ENCODE measurements around the gene IQCF5. TPM values are rescaled to one million over a fixed set of nuclear protein-coding genes. Genes with fewer than 3 reads are reported as not detected.

IQCF5 gene
- total RNA-seq, 2 experiments from 2014 or later, result not detected

DNA sequence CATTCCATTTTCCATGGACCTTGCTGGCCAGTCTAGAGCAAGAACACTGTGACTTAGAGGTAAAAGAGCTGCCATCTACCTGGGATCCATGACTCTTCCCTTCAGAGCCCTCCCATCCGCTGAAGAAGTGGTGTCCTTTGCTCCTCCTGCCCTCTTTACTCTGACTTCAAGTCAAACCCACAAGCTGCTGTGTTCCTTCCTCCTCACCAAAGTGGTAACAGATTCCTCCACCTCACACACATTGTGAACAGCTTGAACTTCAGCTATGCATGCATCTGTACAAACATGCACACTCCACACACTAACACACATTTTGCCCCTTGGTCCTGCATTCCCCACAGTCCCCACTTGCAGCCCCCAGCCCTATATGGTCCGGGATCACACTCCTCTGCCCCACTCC is 990 bp downstream of the IQCF5 start:
- H3K4me1 ChIP-seq (ENCODE audit: insufficient read depth, low read length, poor library complexity, severe bottlenecking), result no peaks in the 10 kb centered on the region
- H3K4me3 ChIP-seq (ENCODE audit: low read depth, low read length, poor library complexity, severe bottlenecking), result no peak overlapping the region
- H3K9me3 ChIP-seq (ENCODE audit: low read length), result no peaks in the 10 kb centered on the region
- no peak for DNase-seq (ENCODE audit: low spot score)
- TF ChIP-seq, protein P1, sequence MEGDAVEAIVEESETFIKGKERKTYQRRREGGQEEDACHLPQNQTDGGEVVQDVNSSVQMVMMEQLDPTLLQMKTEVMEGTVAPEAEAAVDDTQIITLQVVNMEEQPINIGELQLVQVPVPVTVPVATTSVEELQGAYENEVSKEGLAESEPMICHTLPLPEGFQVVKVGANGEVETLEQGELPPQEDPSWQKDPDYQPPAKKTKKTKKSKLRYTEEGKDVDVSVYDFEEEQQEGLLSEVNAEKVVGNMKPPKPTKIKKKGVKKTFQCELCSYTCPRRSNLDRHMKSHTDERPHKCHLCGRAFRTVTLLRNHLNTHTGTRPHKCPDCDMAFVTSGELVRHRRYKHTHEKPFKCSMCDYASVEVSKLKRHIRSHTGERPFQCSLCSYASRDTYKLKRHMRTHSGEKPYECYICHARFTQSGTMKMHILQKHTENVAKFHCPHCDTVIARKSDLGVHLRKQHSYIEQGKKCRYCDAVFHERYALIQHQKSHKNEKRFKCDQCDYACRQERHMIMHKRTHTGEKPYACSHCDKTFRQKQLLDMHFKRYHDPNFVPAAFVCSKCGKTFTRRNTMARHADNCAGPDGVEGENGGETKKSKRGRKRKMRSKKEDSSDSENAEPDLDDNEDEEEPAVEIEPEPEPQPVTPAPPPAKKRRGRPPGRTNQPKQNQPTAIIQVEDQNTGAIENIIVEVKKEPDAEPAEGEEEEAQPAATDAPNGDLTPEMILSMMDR (conservative IDR thresholded peaks at IDR 0.05; ENCODE audit: low read length), result no peak
- TF ChIP-seq EZH2phosphoT487 (IDR thresholded peaks at IDR 0.05; ENCODE audit: borderline replicate concordance, low read depth, low read length), result no peak
- no peak overlapping the region for H2AFZ ChIP-seq (ENCODE audit: low read length)
- POLR2A ChIA-PET, result no interaction called here
- H4K20me1 ChIP-seq (ENCODE audit: insufficient read depth, low read length), result no peaks in the 10 kb centered on the region
- H3K36me3 ChIP-seq (ENCODE audit: insufficient read depth, low read length), result no peaks in the 10 kb centered on the region
- BruUV-seq (replicated peaks), result no TSS peak
- no peak overlapping the region for H3K4me2 ChIP-seq (ENCODE audit: low read length)
- no peak overlapping the region for H3K27ac ChIP-seq (ENCODE audit: low read depth, low read length, poor library complexity, severe bottlenecking)
- intact Hi-C loops (cut with micrococcal nuclease; ENCODE audit: unreplicated experiment), result no loop called here
- no peaks in the 10 kb centered on the region for H3K9me2 ChIP-seq (ENCODE audit: insufficient read depth, low read length)
- no peaks in the 10 kb centered on the region for H3K79me2 ChIP-seq (ENCODE audit: insufficient read depth, low read depth, low read length)
- CTCF ChIA-PET (ENCODE audit: unreplicated experiment), result no interaction called here

DNA sequence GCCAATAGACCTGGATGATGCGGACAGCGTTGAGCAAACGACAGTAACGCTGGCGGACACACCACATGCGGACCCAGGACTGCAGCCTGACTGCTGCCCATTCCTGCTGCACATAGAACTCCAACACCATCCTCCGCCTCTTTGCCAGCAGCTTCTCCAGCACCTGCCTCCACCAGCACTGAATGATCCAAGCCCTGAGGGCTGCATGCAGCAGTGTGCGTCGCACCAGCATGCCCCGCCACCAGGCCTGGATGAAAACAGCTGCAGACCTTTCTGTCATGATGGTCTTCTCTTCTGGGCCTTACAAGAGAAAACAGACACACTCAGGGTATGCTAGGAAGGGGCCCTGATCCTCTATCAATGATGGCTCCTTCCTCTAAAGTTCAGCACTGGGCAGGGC is 1.5 kb downstream of the IQCF5 start:
- no TSS peak for BruUV-seq (replicated peaks)
- POLR2A ChIA-PET, result no interaction called here

DNA sequence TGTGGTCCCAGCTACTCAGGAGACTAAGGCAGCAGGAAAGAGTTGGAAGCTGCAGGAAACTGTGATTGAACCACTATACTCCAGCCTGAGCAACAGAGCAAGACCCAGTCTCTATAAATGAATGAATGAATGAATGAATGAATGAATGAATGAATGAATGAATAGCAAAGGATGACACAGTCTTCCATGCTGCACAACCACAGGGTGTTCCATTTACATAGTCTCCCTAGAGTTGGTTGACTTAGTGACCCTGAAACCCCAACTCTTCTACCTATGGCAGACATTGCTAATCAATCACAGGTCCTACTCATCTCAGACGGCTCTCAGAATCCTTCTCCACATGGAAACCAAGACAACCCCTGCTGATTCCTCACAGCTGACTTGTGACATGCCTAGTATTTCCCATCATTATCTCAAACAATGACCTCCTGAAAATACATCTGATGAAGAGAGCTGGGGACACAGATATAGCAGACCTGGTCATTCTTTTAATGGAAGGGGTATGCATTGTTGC is 2.1 kb downstream of the IQCF5 start:
- H3K4me3 ChIP-seq (ENCODE audit: low read depth, low read length, poor library complexity, severe bottlenecking), result no peak overlapping the region
- DNase-seq (ENCODE audit: low spot score), result no peak
- no peak overlapping the region for H3K4me2 ChIP-seq (ENCODE audit: low read length)
- no peaks in the 10 kb centered on the region for H3K79me2 ChIP-seq (ENCODE audit: insufficient read depth, low read depth, low read length)
- BruUV-seq (replicated peaks), result no TSS peak
- no peaks in the 10 kb centered on the region for H3K9me2 ChIP-seq (ENCODE audit: insufficient read depth, low read length)
- H4K20me1 ChIP-seq (ENCODE audit: insufficient read depth, low read length), result no peaks in the 10 kb centered on the region
- intact Hi-C loops (cut with micrococcal nuclease; ENCODE audit: unreplicated experiment), result no loop called here
- no peak overlapping the region for H2AFZ ChIP-seq (ENCODE audit: low read length)
- POLR2A ChIA-PET, result no interaction called here
- no peak overlapping the region for H3K27ac ChIP-seq (ENCODE audit: low read depth, low read length, poor library complexity, severe bottlenecking)
- no peaks in the 10 kb centered on the region for H3K4me1 ChIP-seq (ENCODE audit: insufficient read depth, low read length, poor library complexity, severe bottlenecking)
- no peaks in the 10 kb centered on the region for H3K36me3 ChIP-seq (ENCODE audit: insufficient read depth, low read length)
- CTCF ChIA-PET (ENCODE audit: unreplicated experiment), result no interaction called here
- H3K9me3 ChIP-seq (ENCODE audit: low read length), result no peaks in the 10 kb centered on the region
- TF ChIP-seq, protein P1 (conservative IDR thresholded peaks at IDR 0.05; ENCODE audit: low read length), result no peak
- TF ChIP-seq EZH2phosphoT487 (IDR thresholded peaks at IDR 0.05; ENCODE audit: borderline replicate concordance, low read depth, low read length), result no peak

More for the DNA sequence above, 1.5 kb downstream of the IQCF5 start:
- Histone ChIP-seq H3K36me3 (ENCODE audit: insufficient read depth, low read length) (no peaks in the 10 kb centered on the region), H3K9me2 (ENCODE audit: insufficient read depth, low read length) (no peaks in the 10 kb centered on the region), H3K4me3 (ENCODE audit: low read depth, low read length, poor library complexity, severe bottlenecking) (no peak overlapping the region), H3K27ac (ENCODE audit: low read depth, low read length, poor library complexity, severe bottlenecking) (no peak overlapping the region), H3K9me3 (ENCODE audit: low read length) (no peaks in the 10 kb centered on the region), H4K20me1 (ENCODE audit: insufficient read depth, low read length) (no peaks in the 10 kb centered on the region), H3K4me1 (ENCODE audit: insufficient read depth, low read length, poor library complexity, severe bottlenecking) (no peaks in the 10 kb centered on the region), H3K79me2 (ENCODE audit: insufficient read depth, low read depth, low read length) (no peaks in the 10 kb centered on the region), H3K4me2 (ENCODE audit: low read length) (no peak overlapping the region), H2AFZ (ENCODE audit: low read length) (no peak overlapping the region)
- intact Hi-C loops (cut with micrococcal nuclease; ENCODE audit: unreplicated experiment), result no loop called here
- CTCF ChIA-PET (ENCODE audit: unreplicated experiment), result no interaction called here
- DNase-seq (ENCODE audit: low spot score), result no peak
- TF ChIP-seq, protein P1 (conservative IDR thresholded peaks at IDR 0.05; ENCODE audit: low read length), result no peak

Data from OCI-LY7 (cell line).